ENCODE data around the gene MUCL3. TPM values are rescaled to one million over a fixed set of nuclear protein-coding genes. Genes with fewer than 3 reads are reported as not detected.

The MUCL3 gene
- total and polyA plus RNA-seq, 8 donors: 0.07 to 4.0 (median 0.15) TPM

DNA sequence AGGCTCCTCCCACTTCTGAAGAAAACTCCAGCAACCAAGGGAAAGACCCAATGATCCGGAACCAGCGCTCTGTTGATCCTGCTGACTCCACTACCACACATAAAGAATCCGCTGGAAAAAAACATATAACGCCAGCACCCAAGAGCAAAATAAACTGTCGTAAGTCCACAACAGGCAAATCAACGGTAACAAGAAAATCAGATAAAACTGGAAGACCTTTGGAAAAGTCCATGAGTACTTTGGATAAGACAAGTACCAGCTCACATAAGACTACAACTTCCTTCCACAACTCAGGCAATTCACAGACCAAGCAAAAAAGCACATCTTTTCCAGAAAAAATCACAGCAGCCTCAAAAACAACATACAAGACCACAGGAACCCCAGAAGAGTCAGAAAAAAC lies 8.0 kb downstream of the MUCL3 start:
- no peak overlapping the region for H3K27ac ChIP-seq
- peaks cover 0 to 15% of the 10 kb centered on the region in 2 donors for H3K27me3 ChIP-seq
- no peak for TF ChIP-seq CTCF (IDR thresholded peaks at IDR 0.05)
- DNase-seq (no peak), ATAC-seq (no peak)
- no peaks in the 10 kb centered on the region for H3K4me1 ChIP-seq
- H3K9me3 ChIP-seq: no peaks in the 10 kb centered on the region
- H3K4me3 ChIP-seq: no peak overlapping the region
- intact Hi-C loops (cut with DNase I): no loop called here
- no peaks in the 10 kb centered on the region for H3K36me3 ChIP-seq

- Histone ChIP-seq H3K27me3 (peaks cover 0 to 47% of the 10 kb centered on the region in 2 donors), H3K4me1 (peaks cover 7 to 16% of the 10 kb centered on the region in 2 donors), H3K4me3 (no peak overlapping the region), H3K27ac (no peak overlapping the region), H3K36me3 (no peaks in the 10 kb centered on the region), H3K9me3 (no peaks in the 10 kb centered on the region)
- DNase-seq (no peak), ATAC-seq (no peak)
- intact Hi-C loops (cut with DNase I): no loop called here
- no peak for TF ChIP-seq CTCF (IDR thresholded peaks at IDR 0.05)
These were observed 11.2 kb downstream of the MUCL3 start for GRCh38 chr6:30951907-30952469.

DNA sequence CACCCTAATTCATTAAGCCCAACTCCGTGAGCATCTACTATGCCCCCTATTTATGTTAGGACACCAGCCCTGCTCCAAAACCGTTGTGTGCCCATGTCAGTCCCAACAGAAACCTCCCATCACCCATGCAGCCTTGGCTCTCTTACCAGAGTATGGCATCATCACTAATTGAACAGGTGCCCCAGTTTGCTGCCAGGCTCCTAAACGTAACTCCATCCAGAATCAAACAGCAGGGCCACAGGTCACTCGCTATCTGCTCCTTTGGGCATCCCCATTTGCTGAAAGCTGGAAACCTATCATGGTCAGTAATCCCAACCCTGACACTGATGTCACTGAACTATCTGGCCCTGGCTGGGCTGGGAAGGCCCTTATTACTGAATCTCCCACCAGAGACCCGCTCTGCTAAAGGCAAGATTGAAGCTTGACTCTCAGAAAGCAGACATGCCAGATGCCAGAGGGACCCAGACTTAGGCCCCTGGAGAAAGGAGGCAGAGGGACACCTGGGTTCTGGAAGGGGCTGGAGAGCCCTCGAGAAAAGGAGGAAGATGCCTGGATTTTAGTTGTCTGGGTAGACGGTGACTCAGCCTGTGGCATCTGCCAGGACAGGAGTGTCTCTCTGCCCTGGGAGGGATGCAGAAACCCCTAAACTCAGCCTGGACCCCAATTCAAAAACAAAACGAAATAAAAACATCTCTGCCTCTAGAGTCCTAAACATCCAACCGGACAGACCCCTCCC lies 14.0 kb downstream of the MUCL3 start:
- H3K36me3 ChIP-seq: no peaks in the 10 kb centered on the region
- peaks cover 7 to 16% of the 10 kb centered on the region in 2 donors for H3K4me1 ChIP-seq
- intact Hi-C loops (cut with DNase I): no loop called here
- peaks cover 0 to 74% of the 10 kb centered on the region in 2 donors for H3K27me3 ChIP-seq
- H3K9me3 ChIP-seq: no peaks in the 10 kb centered on the region
- peak overlapping the region; percentile 34 to 45 for H3K4me3 ChIP-seq
- peak overlapping the region; percentile 59 to 70 for H3K27ac ChIP-seq
- no peak for TF ChIP-seq CTCF (IDR thresholded peaks at IDR 0.05)
- DNase-seq (no peak), ATAC-seq (peak; percentile 23)

GRCh38 chr6:30955367-30956042 lies 14.7 kb downstream of the MUCL3 start:
- Histone ChIP-seq H3K27ac (peak overlapping the region; percentile 59 to 70), H3K9me3 (no peaks in the 10 kb centered on the region), H3K36me3 (no peaks in the 10 kb centered on the region), H3K27me3 (peaks cover 0 to 74% of the 10 kb centered on the region in 2 donors), H3K4me1 (peaks cover 7 to 16% of the 10 kb centered on the region in 2 donors), H3K4me3 (peak overlapping the region; percentile 34 to 45)
- DNase-seq (peak; percentile 26 to 91 (median 63)), ATAC-seq (peak; percentile 99)
- intact Hi-C loops (cut with DNase I): no loop called here
- TF ChIP-seq CTCF (IDR thresholded peaks at IDR 0.05): no peak

GRCh38 chr6:30957716-30958115 lies 16.9 kb downstream of the MUCL3 start:
- peaks cover 0 to 69% of the 10 kb centered on the region in 2 donors for H3K27me3 ChIP-seq
- H3K36me3 ChIP-seq: no peaks in the 10 kb centered on the region
- H3K9me3 ChIP-seq: no peaks in the 10 kb centered on the region
- no peak overlapping the region for H3K27ac ChIP-seq
- no peak overlapping the region for H3K4me3 ChIP-seq
- intact Hi-C loops (cut with DNase I): no loop called here
- ATAC-seq (no peak), DNase-seq (no peak)
- peaks cover 7 to 16% of the 10 kb centered on the region in 2 donors for H3K4me1 ChIP-seq
- TF ChIP-seq CTCF (IDR thresholded peaks at IDR 0.05): no peak

All from left lung (tissue), 10 donors.